ENCODE measurements around the gene UBE3C.

DNA sequence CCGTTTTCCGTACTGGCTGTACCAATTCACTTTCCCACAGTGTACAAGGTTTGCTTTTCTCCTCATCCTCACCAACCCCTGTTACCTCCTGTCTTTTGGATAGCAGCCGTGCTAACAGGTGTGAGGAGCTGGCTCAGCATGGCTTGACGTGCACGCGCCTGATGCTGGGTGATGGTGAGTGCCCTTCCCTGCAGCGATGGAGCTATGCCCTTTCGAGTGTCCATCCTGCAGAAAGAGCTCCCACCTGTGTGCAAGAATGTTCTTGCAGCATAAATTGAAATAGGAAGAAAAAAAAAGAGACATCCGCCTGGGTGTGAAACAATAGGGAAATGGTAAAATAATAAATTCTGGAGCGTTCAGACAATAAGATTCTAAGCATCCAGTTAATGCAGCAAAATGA, 9.5 kb upstream of the UBE3C start:
- TF ChIP-seq SIN3A (IDR thresholded peaks at IDR 0.05; ENCODE audit: borderline replicate concordance, insufficient read depth, low read length) (no peak), TAF1 (IDR thresholded peaks at IDR 0.05; ENCODE audit: borderline replicate concordance, insufficient read depth, low read length) (no peak)
- TF ChIP-seq, protein P1, sequence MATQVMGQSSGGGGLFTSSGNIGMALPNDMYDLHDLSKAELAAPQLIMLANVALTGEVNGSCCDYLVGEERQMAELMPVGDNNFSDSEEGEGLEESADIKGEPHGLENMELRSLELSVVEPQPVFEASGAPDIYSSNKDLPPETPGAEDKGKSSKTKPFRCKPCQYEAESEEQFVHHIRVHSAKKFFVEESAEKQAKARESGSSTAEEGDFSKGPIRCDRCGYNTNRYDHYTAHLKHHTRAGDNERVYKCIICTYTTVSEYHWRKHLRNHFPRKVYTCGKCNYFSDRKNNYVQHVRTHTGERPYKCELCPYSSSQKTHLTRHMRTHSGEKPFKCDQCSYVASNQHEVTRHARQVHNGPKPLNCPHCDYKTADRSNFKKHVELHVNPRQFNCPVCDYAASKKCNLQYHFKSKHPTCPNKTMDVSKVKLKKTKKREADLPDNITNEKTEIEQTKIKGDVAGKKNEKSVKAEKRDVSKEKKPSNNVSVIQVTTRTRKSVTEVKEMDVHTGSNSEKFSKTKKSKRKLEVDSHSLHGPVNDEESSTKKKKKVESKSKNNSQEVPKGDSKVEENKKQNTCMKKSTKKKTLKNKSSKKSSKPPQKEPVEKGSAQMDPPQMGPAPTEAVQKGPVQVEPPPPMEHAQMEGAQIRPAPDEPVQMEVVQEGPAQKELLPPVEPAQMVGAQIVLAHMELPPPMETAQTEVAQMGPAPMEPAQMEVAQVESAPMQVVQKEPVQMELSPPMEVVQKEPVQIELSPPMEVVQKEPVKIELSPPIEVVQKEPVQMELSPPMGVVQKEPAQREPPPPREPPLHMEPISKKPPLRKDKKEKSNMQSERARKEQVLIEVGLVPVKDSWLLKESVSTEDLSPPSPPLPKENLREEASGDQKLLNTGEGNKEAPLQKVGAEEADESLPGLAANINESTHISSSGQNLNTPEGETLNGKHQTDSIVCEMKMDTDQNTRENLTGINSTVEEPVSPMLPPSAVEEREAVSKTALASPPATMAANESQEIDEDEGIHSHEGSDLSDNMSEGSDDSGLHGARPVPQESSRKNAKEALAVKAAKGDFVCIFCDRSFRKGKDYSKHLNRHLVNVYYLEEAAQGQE (IDR thresholded peaks at IDR 0.05; ENCODE audit: insufficient read depth in 1 of 2, low read depth in 2 of 2, low read length in 2 of 2): no peak
